ENCODE data around the gene CDK6. TPM values are rescaled to one million over a fixed set of nuclear protein-coding genes. Genes with fewer than 3 reads are reported as not detected.

CDK6 gene
- total RNA-seq, 2 experiments from 2014 or later, result 118 to 229 TPM

DNA sequence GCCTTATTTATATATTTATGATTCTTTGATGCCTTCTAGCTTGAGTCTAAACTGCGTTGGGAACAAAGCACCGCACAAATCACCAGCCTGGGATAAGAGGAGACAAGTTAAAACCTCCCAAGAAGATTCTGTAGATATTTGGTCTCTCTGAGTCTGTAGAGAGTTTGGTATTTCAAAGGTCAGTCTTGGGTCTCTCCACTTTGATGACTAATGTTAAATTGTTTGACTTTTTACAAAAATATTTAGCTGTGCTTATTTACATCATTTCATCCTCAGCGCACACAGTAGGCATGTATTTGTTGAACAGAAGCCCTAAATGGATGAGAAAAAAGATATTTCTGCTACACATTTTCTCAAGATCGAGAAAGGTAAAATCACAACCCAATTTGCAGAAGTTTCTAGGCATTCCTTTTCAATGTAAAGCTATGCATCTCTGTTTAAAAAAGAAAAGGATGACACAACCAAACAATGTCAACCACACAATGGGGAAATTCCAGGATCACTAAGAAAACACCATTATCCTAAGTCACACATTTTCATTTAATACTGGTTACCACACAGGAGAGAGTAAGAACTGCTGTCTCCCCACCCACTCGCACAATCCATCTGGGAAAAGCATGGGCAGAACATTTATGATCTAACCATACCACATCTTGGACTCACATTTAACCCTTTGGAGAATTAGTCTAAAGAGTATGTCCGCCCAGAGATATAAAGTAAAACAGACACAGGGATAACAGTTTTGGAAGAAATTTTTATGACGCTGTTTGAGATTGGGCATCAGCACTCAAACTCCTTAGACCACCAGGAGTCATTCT, 4.4 kb downstream of the CDK6 start:
- Mint-ChIP-seq H3K4me3 (peak overlapping the region; percentile 97), H3K4me1 (peaks cover 46% of the 10 kb centered on the region), H3K9me3 (ENCODE audit: low read depth) (no peaks in the 10 kb centered on the region), H3K27ac (peak overlapping the region; percentile 90), H3K36me3 (peaks cover 48% of the 10 kb centered on the region), H3K27me3 (no peaks in the 10 kb centered on the region)
- CTCF ChIA-PET, result interaction anchor here (0.8 to 5.3 kb wide), 24 partner anchors 12 to 285 kb away, joined by 3 to 90 read pairs (median 8); partner anchors contain the start of genes FAM133B and SAMD9
- no peak for DNase-seq
- no peak for ATAC-seq

- Mint-ChIP-seq H3K4me3 (peak overlapping the region; percentile 97), H3K4me1 (peaks cover 57% of the 10 kb centered on the region), H3K27ac (peak overlapping the region; percentile 90), H3K9me3 (ENCODE audit: low read depth) (no peaks in the 10 kb centered on the region), H3K36me3 (peaks cover 58% of the 10 kb centered on the region), H3K27me3 (no peaks in the 10 kb centered on the region)
- CTCF ChIA-PET, result interaction anchor here (0.7 to 5.3 kb wide), 6 partner anchors 11 to 212 kb away, joined by 3 to 90 read pairs (median 31); no protein-coding TSS in a partner anchor
- DNase-seq (no peak), ATAC-seq (no peak)
These were observed 5.8 kb downstream of the CDK6 start for GRCh38 chr7:92830532-92831110.

- no peaks in the 10 kb centered on the region for H3K9me3 Mint-ChIP-seq (ENCODE audit: low read depth)
- CTCF ChIA-PET, result interaction anchor here (0.9 to 5.3 kb wide), 7 partner anchors 10 to 211 kb away, joined by 4 to 90 read pairs (median 5); no protein-coding TSS in a partner anchor
- H3K4me3 Mint-ChIP-seq, result peak overlapping the region; percentile 97
- peak overlapping the region; percentile 90 for H3K27ac Mint-ChIP-seq
- peaks cover 61% of the 10 kb centered on the region for H3K4me1 Mint-ChIP-seq
- H3K36me3 Mint-ChIP-seq, result peaks cover 59% of the 10 kb centered on the region
- no peak for DNase-seq
- no peaks in the 10 kb centered on the region for H3K27me3 Mint-ChIP-seq
- no peak for ATAC-seq
These were observed 6.3 kb downstream of the CDK6 start for GRCh38 chr7:92830027-92830426.

DNA sequence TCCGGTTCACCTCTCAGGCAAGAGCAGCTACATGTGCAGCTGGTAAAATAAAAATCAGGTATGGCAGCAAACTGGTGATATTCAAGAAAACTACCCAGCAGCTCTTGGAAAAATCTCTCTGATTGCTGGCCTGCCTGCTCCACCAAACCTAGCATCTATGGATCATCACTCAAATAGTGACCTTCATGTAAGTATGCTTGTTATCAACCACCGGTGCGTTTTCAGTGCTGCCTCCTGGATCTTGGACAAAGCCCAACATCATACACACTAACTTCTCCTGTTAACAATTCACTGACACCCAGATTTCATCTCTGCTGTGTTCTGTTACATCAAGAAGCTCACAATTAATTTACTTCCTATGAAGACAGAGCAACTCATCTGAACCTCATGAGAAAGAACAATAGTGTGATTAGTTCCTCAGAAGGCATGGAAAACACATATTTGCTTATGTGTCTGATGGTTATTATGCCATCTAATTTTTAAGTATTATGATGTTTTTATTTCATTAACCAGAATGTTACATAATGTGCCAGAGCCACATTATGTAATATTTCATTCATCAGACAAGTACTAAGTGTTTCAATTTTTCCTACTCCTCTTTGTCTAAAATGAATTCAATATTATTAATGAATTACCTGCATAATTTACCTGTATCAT, 8.8 kb downstream of the CDK6 start:
- H3K27ac Mint-ChIP-seq, result peak overlapping the region; percentile 69
- peaks cover 83% of the 10 kb centered on the region for H3K4me1 Mint-ChIP-seq
- no peak overlapping the region for H3K4me3 Mint-ChIP-seq
- CTCF ChIA-PET, result interaction anchor here (0.6 to 1.2 kb wide), 2 partner anchors 206 to 208 kb away, joined by 3 to 4 read pairs; no protein-coding TSS in a partner anchor
- H3K9me3 Mint-ChIP-seq (ENCODE audit: low read depth), result no peaks in the 10 kb centered on the region
- ATAC-seq, result no peak
- no peaks in the 10 kb centered on the region for H3K27me3 Mint-ChIP-seq
- peaks cover 58% of the 10 kb centered on the region for H3K36me3 Mint-ChIP-seq
- DNase-seq, result no peak

DNA sequence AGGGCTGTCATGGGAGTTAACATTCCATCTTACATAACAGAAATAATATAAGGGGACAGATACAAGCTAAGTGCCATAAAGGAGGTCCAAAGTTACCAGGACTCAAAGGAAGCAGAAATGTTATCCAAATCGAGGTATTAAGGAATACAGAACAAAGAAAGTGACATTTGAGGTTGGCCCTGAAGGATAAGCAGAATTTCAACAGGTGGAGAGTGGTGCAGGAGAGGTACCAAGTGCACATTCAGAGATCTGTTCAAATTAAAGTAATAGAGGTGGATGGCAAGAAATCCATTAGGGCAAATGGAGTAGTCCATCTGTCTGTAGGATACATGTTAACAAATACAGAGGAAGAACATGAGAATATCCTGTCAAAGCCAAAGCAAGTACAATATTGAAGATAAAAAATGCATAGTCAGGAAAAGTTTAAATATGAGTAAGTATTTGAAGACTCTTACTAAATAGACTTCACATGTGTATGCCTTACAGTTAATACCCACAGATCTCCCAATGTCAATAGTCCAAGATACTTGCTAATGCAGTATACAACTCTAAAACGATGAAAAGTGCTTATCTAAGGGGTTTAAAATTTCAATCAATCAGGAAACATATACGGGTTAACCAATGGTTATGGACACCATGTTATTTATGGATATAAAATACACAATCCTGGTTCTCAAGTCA, 10.0 kb downstream of the CDK6 start:
- CTCF ChIA-PET, result interaction anchor here (0.6 kb wide), 1 partner anchor 11 kb away, joined by 4 read pairs; no protein-coding TSS in a partner anchor
- H3K27me3 Mint-ChIP-seq, result no peaks in the 10 kb centered on the region
- DNase-seq, result no peak
- no peaks in the 10 kb centered on the region for H3K9me3 Mint-ChIP-seq (ENCODE audit: low read depth)
- peak overlapping the region; percentile 29 for H3K27ac Mint-ChIP-seq
- H3K36me3 Mint-ChIP-seq, result peaks cover 50% of the 10 kb centered on the region
- H3K4me3 Mint-ChIP-seq, result no peak overlapping the region
- no peak for ATAC-seq
- peaks cover 80% of the 10 kb centered on the region for H3K4me1 Mint-ChIP-seq

DNA sequence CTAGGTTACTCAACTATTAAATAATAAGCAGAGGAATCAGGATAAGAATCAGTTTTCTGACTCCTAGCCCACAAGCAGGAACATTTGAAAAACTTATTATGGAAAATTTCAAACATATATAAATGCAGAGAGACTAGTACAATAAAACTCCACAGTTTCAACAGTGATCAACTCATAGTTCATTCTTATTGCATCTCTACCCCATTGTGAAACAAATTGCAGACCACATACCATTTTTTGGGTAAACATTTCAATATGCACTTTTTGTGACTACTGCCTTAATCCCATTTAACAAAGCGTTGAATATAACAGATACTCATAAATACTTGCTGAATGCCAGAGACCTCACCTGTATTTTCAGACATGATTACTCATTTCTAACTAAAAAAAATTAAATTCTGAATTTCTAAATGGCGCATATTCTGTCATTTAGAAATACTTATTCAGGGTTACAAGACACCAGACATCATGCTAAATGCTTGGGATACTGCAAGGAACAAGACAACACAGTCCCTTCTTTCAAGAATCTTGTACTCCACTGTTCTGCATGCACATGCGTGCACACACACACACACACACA, 11.4 kb downstream of the CDK6 start:
- H3K4me3 Mint-ChIP-seq, result no peak overlapping the region
- no peaks in the 10 kb centered on the region for H3K27me3 Mint-ChIP-seq
- H3K9me3 Mint-ChIP-seq (ENCODE audit: low read depth), result peaks cover 4% of the 10 kb centered on the region
- no peak for ATAC-seq
- DNase-seq, result no peak
- H3K36me3 Mint-ChIP-seq, result peaks cover 50% of the 10 kb centered on the region
- H3K27ac Mint-ChIP-seq, result peak overlapping the region; percentile 48
- H3K4me1 Mint-ChIP-seq, result peaks cover 79% of the 10 kb centered on the region
- CTCF ChIA-PET, result interaction anchor here (10.2 kb wide), 1 partner anchor 6 kb away, joined by 90 read pairs; no protein-coding TSS in a partner anchor

GRCh38 chr7:92824450-92824849, 11.9 kb downstream of the CDK6 start:
- Mint-ChIP-seq H3K9me3 (ENCODE audit: low read depth) (peaks cover 8% of the 10 kb centered on the region), H3K27me3 (no peaks in the 10 kb centered on the region), H3K27ac (peak overlapping the region; percentile 41), H3K4me1 (peaks cover 79% of the 10 kb centered on the region), H3K4me3 (peak overlapping the region; percentile 3), H3K36me3 (peaks cover 55% of the 10 kb centered on the region)
- CTCF ChIA-PET, result interaction anchor here (0.5 to 10.2 kb wide), 2 partner anchors 7 to 10 kb away, joined by 3 to 90 read pairs; no protein-coding TSS in a partner anchor
- DNase-seq (no peak), ATAC-seq (peak; percentile 34)

DNA sequence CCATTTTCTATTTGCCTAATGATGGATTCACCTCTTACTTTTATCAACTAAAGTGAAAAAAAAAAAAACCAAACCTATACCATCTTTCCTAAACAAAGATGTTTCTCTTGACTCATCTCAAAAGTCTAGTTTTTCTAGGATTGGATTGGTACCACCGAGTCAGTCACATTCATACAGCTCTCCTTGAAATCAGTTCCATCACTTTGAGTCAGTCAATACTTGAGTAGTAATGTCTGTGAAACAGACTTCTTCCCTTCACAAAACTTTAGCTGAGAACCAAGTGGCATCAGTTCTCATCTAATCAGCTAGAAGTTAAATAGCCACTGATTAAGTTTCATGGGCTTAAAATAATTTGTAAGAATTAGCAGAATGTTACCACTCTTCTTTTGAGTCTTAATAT, 13.3 kb downstream of the CDK6 start:
- Mint-ChIP-seq H3K36me3 (peaks cover 65% of the 10 kb centered on the region), H3K27ac (peak overlapping the region; percentile 78), H3K4me1 (peaks cover 83% of the 10 kb centered on the region), H3K4me3 (no peak overlapping the region), H3K27me3 (no peaks in the 10 kb centered on the region), H3K9me3 (ENCODE audit: low read depth) (peaks cover 9% of the 10 kb centered on the region)
- no peak for ATAC-seq
- DNase-seq, result no peak
- CTCF ChIA-PET, result interaction anchor here (0.7 to 10.2 kb wide), 5 partner anchors 8 to 168 kb away, joined by 3 to 90 read pairs (median 4); no protein-coding TSS in a partner anchor

GRCh38 chr7:92820191-92820590, 16.2 kb downstream of the CDK6 start:
- ATAC-seq (no peak), DNase-seq (no peak)
- CTCF ChIA-PET, result interaction anchor here (0.9 to 10.2 kb wide), 2 partner anchors 11 to 687 kb away, joined by 3 to 90 read pairs; no protein-coding TSS in a partner anchor
- H3K27ac Mint-ChIP-seq, result peak overlapping the region; percentile 73
- H3K9me3 Mint-ChIP-seq (ENCODE audit: low read depth), result peaks cover 19% of the 10 kb centered on the region
- H3K4me3 Mint-ChIP-seq, result peak overlapping the region; percentile 15
- H3K4me1 Mint-ChIP-seq, result peaks cover 83% of the 10 kb centered on the region
- no peaks in the 10 kb centered on the region for H3K27me3 Mint-ChIP-seq
- peaks cover 70% of the 10 kb centered on the region for H3K36me3 Mint-ChIP-seq

DNA sequence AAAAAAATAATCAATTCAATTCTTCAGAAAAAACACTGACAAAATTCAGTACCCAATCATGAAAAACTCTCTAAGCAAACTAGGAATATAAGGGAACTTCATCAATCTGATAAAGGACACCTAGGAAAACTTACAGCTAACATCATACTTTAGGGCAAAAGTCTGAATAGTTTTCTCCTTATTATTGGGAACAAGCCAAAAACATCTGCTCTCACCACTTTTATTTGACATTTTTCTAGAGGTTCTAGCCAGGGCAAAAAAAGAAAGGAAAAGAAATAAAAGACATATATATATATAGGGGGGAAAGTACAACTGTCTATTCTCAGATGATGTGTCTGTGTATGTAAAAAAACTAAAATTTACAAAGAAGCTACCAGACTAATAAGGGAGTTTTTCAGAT, 19.0 kb downstream of the CDK6 start:
- no peak for ATAC-seq
- no peaks in the 10 kb centered on the region for H3K27me3 Mint-ChIP-seq
- peaks cover 19% of the 10 kb centered on the region for H3K9me3 Mint-ChIP-seq (ENCODE audit: low read depth)
- peaks cover 64% of the 10 kb centered on the region for H3K36me3 Mint-ChIP-seq
- no peak overlapping the region for H3K4me3 Mint-ChIP-seq
- peaks cover 83% of the 10 kb centered on the region for H3K4me1 Mint-ChIP-seq
- no peak overlapping the region for H3K27ac Mint-ChIP-seq
- no peak for DNase-seq
- CTCF ChIA-PET, result interaction anchor here (10.2 kb wide), 1 partner anchor 14 kb away, joined by 90 read pairs; no protein-coding TSS in a partner anchor

- peak; percentile 48 for ATAC-seq
- peaks cover 19% of the 10 kb centered on the region for H3K9me3 Mint-ChIP-seq (ENCODE audit: low read depth)
- peak overlapping the region; percentile 10 for H3K4me3 Mint-ChIP-seq
- peaks cover 91% of the 10 kb centered on the region for H3K4me1 Mint-ChIP-seq
- H3K27me3 Mint-ChIP-seq, result no peaks in the 10 kb centered on the region
- no peak for DNase-seq
- peak overlapping the region; percentile 77 for H3K27ac Mint-ChIP-seq
- CTCF ChIA-PET, result interaction anchor here (1.0 to 10.2 kb wide), 3 partner anchors 10 to 194 kb away, joined by 4 to 90 read pairs (median 5); no protein-coding TSS in a partner anchor
- peaks cover 64% of the 10 kb centered on the region for H3K36me3 Mint-ChIP-seq
These were observed 21.0 kb downstream of the CDK6 start for GRCh38 chr7:92815412-92815811.

DNA sequence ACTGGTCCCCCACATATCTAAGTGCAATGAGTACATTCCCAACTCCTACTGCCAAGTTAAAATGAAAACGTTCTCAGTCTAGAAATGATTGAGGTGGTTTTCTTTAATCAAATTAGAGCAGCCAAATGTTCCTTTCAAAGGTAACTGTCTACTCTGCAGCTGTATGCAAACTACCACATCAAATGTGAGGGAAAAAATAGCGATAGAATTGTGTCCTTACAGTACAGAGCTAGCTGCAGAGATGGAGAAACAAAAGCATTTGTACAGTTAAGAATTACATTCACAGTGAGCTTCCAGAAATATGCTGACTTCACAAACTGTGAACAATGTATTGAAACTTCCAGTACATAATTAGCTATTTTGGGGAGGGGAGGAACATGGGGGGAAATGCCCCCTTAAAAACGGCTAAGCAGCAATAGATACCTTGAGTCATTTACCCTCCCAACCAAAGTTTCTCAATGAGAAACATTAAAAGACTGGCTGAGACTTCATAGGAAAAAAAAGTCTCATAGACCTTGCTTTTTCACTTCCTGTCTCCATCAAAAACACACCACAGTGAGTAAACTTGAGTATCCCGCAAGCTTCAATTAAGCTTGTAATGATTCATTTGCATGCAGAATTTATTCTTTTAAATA, 22.9 kb downstream of the CDK6 start:
- Mint-ChIP-seq H3K36me3 (peaks cover 49% of the 10 kb centered on the region), H3K9me3 (ENCODE audit: low read depth) (peaks cover 11% of the 10 kb centered on the region), H3K4me3 (peak overlapping the region; percentile 60), H3K27me3 (no peaks in the 10 kb centered on the region), H3K4me1 (peaks cover 88% of the 10 kb centered on the region), H3K27ac (peak overlapping the region; percentile 99)
- CTCF ChIA-PET, result interaction anchor here (0.7 to 6.3 kb wide), 6 partner anchors 10 to 128 kb away, joined by 3 to 57 read pairs (median 4); partner anchors contain the start of gene CDK6
- DNase-seq (no peak), ATAC-seq (peak; percentile 54)

All from activated CD8-positive, alpha-beta memory T cell treated with anti-CD3 and anti-CD28 coated beads, Interleukin-2, amount 10 ng/mL, durations not matched to agents 7 days and 5 days (primary cell).